HepG2 (cell line): ENCODE measurements around the gene LDLR. TPM values are rescaled to one million over a fixed set of nuclear protein-coding genes. Genes with fewer than 3 reads are reported as not detected.
A peak's percentile ranks its signal among the peaks of the same experiment; 100 is the strongest.

Experiments used
- CHD2 ChIP-seq: IDR thresholded peaks from 2 replicates; pipeline ENCODE4 v1.6.1; 2011; ENCODE audit warnings: low read depth, low read length, improper control_type of control experiment
- IRF9 ChIP-seq: sonication (generic); formaldehyde crosslinking; IDR thresholded peaks from 2 replicates; pipeline ENCODE4 v1.8.0; 2022; ENCODE audit warnings: missing genetic modification reagents, mild to moderate bottlenecking, borderline replicate concordance
- RAD21 ChIP-seq: fragments of 450-650 bp; formaldehyde crosslinking; IDR thresholded peaks from 2 replicates; pipeline ENCODE4 v1.5.0; 2020; ENCODE audit warnings: mild to moderate bottlenecking
- RBFOX2 ChIP-seq: fragments of 200-400 bp; formaldehyde crosslinking; IDR thresholded peaks from 2 replicates; pipeline ENCODE4 v1.6.1; 2017; ENCODE audit warnings: low read depth, mild to moderate bottlenecking, low read length
- ZFP1 ChIP-seq: IDR thresholded peaks from 2 replicates; pipeline ENCODE4 v1.6.1; 2016
- ZNF354B ChIP-seq: sonication (generic); formaldehyde crosslinking; IDR thresholded peaks from 2 replicates; pipeline ENCODE4 v1.8.0; 2022; ENCODE audit warnings: mild to moderate bottlenecking, missing genetic modification reagents
- ZNF639 ChIP-seq: conservative IDR thresholded peaks from 2 replicates; pipeline ENCODE4 v1.6.1; 2018; ENCODE audit warnings: missing genetic modification reagents
- ZNF747 ChIP-seq: sonication (generic); formaldehyde crosslinking; IDR thresholded peaks from 2 replicates; pipeline ENCODE4 v1.8.1; 2023; ENCODE audit warnings: missing genetic modification reagents, mild to moderate bottlenecking, borderline replicate concordance
- ZNF768 ChIP-seq: sonication (generic); formaldehyde crosslinking; IDR thresholded peaks from 2 replicates; pipeline ENCODE4 v1.4.0; 2020; ENCODE audit warnings: missing genetic modification reagents
- polyA plus RNA-seq, 8 experiments: library from polyadenylated mRNA; depleted of rRNA in 3 of 8; stranded (reverse) in 7 of 8; unstranded in 1 of 8; fragments of >200 nt; fragmentation: Illumina TruSeq in 4 of 8; extraction: Trizol in 4 of 8; gene quantifications; 2 replicates each; pipeline versions ENCODE4 v1.2.1 to v1.2.3, GENCODE V29; 2011 to 2016; ENCODE audit warnings: low read depth in 4 of 8, missing spikeins in 1 of 8, mixed read lengths in 1 of 8; ENCODE audit not compliant: insufficient read depth in 1 of 8
- total RNA-seq, 5 experiments: library from RNA; depleted of rRNA; stranded (reverse); fragments of >200 nt; fragmentation: Illumina TruSeq; extraction: Trizol; gene quantifications; 2 replicates each; pipeline ENCODE4 v1.2.3, GENCODE V29; 2016; ENCODE audit warnings: low read depth in 1 of 5
- TF ChIP-seq, protein P1 (sequence below): sonication (generic); formaldehyde crosslinking; IDR thresholded peaks from 2 replicates; pipeline ENCODE4 v1.5.1; 2020; ENCODE audit warnings: mild to moderate bottlenecking, missing genetic modification reagents, moderate library complexity
- TF ChIP-seq, protein P2 (sequence below): sonication (generic); formaldehyde crosslinking; IDR thresholded peaks from 2 replicates; pipeline ENCODE4 v1.4.0; 2020; ENCODE audit warnings: mild to moderate bottlenecking, missing genetic modification reagents

Gene LDLR
- total and polyA plus RNA-seq, 2 of the 13 experiments (the other 11 are each of a cell fraction or from before 2014, with no cell fraction given), result 51.6 to 92.5 TPM

DNA sequence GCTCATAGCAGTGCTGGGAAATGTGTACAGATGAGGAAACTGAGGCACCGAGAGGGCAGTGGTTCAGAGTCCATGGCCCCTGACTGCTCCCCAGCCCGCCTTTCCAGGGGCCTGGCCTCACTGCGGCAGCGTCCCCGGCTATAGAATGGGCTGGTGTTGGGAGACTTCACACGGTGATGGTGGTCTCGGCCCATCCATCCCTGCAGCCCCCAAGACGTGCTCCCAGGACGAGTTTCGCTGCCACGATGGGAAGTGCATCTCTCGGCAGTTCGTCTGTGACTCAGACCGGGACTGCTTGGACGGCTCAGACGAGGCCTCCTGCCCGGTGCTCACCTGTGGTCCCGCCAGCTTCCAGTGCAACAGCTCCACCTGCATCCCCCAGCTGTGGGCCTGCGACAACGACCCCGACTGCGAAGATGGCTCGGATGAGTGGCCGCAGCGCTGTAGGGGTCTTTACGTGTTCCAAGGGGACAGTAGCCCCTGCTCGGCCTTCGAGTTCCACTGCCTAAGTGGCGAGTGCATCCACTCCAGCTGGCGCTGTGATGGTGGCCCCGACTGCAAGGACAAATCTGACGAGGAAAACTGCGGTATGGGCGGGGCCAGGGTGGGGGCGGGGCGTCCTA lies 15.9 kb downstream of the LDLR start (continued):
- TF ChIP-seq, protein P1, sequence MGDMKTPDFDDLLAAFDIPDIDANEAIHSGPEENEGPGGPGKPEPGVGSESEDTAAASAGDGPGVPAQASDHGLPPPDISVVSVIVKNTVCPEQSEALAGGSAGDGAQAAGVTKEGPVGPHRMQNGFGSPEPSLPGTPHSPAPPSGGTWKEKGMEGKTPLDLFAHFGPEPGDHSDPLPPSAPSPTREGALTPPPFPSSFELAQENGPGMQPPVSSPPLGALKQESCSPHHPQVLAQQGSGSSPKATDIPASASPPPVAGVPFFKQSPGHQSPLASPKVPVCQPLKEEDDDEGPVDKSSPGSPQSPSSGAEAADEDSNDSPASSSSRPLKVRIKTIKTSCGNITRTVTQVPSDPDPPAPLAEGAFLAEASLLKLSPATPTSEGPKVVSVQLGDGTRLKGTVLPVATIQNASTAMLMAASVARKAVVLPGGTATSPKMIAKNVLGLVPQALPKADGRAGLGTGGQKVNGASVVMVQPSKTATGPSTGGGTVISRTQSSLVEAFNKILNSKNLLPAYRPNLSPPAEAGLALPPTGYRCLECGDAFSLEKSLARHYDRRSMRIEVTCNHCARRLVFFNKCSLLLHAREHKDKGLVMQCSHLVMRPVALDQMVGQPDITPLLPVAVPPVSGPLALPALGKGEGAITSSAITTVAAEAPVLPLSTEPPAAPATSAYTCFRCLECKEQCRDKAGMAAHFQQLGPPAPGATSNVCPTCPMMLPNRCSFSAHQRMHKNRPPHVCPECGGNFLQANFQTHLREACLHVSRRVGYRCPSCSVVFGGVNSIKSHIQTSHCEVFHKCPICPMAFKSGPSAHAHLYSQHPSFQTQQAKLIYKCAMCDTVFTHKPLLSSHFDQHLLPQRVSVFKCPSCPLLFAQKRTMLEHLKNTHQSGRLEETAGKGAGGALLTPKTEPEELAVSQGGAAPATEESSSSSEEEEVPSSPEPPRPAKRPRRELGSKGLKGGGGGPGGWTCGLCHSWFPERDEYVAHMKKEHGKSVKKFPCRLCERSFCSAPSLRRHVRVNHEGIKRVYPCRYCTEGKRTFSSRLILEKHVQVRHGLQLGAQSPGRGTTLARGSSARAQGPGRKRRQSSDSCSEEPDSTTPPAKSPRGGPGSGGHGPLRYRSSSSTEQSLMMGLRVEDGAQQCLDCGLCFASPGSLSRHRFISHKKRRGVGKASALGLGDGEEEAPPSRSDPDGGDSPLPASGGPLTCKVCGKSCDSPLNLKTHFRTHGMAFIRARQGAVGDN (CRISPR knock-in tag), result peak; percentile 8; the same call in 1 of the 2 replicates
- TF ChIP-seq ZNF768 (peak; percentile 20; the same call in 1 of the 2 replicates), IRF9 (CRISPR knock-in tag) (no peak), ZNF639 (CRISPR knock-in tag) (no peak), CHD2 (0 out of 2 replicates have a peak, but pooled peaks have one; percentile 10), ZNF747 (no peak), ZFP1 (no peak), RBFOX2 (peak; percentile 83), ZNF354B (no peak), RAD21 (no peak)
- TF ChIP-seq, protein P2, sequence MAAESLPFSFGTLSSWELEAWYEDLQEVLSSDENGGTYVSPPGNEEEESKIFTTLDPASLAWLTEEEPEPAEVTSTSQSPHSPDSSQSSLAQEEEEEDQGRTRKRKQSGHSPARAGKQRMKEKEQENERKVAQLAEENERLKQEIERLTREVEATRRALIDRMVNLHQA (CRISPR knock-in tag), result no peak
- TF ChIP-seq, all 625 proteins: peak for 11
